GM23248 (cell line): ENCODE data around the gene CNTNAP4. TPM values are rescaled to one million over a fixed set of nuclear protein-coding genes. Genes with fewer than 3 reads are reported as not detected.

Source experiments
- DNase-seq: peaks from one replicate; pipeline ENCODE4 v3.0.0-alpha.2; 2015
- H2AFZ ChIP-seq: fragments of 200-600 bp; sonication (generic); 2 replicates; pipeline ENCODE4 v1.6.1; 2016; ENCODE audit warnings: antibody characterized with exemption
- H3F3A ChIP-seq: fragments of 200-600 bp; sonication (generic); 2 replicates; pipeline ENCODE4 v1.6.1; 2016; ENCODE audit warnings: mild to moderate bottlenecking, antibody characterized with exemption, mixed run types; ENCODE audit not compliant: insufficient read depth
- H3K27ac ChIP-seq: fragments of 200-600 bp; sonication (generic); 2 replicates; pipeline ENCODE4 v1.5.1; 2016; ENCODE audit warnings: mild to moderate bottlenecking
- H3K27me3 ChIP-seq: fragments of 200-600 bp; sonication (generic); replicated peaks from 2 replicates; pipeline ENCODE4 v1.6.1; 2016; ENCODE audit warnings: mild to moderate bottlenecking; ENCODE audit not compliant: insufficient read depth
- H3K36me3 ChIP-seq: fragments of 200-600 bp; sonication (generic); 2 replicates; pipeline ENCODE4 v1.6.1; 2016; ENCODE audit warnings: low read depth, mild to moderate bottlenecking
- H3K4me1 ChIP-seq: fragments of 200-600 bp; sonication (generic); 2 replicates; pipeline ENCODE4 v1.6.1; 2016; ENCODE audit warnings: mild to moderate bottlenecking; ENCODE audit not compliant: insufficient read depth
- H3K4me2 ChIP-seq: fragments of 200-600 bp; sonication (generic); one replicate; pipeline ENCODE4 v1.6.1; 2016; ENCODE audit warnings: mild to moderate bottlenecking; ENCODE audit not compliant: unreplicated experiment
- H3K4me3 ChIP-seq: fragments of 200-600 bp; sonication (generic); 2 replicates; pipeline ENCODE4 v1.5.1; 2016; ENCODE audit warnings: mild to moderate bottlenecking
- H3K79me2 ChIP-seq: fragments of 200-600 bp; sonication (generic); 2 replicates; pipeline ENCODE4 v1.6.1; 2016; ENCODE audit warnings: mild to moderate bottlenecking; ENCODE audit not compliant: insufficient read depth
- H3K9ac ChIP-seq: fragments of 200-600 bp; sonication (generic); 2 replicates; pipeline ENCODE4 v1.6.1; 2016; ENCODE audit warnings: mild to moderate bottlenecking
- H3K9me2 ChIP-seq: fragments of 200-600 bp; sonication (generic); 2 replicates; pipeline ENCODE4 v1.6.1; 2016; ENCODE audit warnings: mixed run types, mild to moderate bottlenecking, moderate library complexity; ENCODE audit not compliant: insufficient read depth
- H3K9me3 ChIP-seq: fragments of 200-600 bp; sonication (generic); one replicate; pipeline ENCODE4 v1.6.1; 2017; ENCODE audit warnings: low read depth
- H4K20me1 ChIP-seq: fragments of 200-600 bp; sonication (generic); 2 replicates; pipeline ENCODE4 v1.6.0; 2016; ENCODE audit not compliant: insufficient read depth
- EZH2 ChIP-seq: fragments of 200-600 bp; sonication (generic); IDR thresholded peaks from 2 replicates; pipeline ENCODE4 v1.6.1; 2018; ENCODE audit warnings: antibody characterized with exemption, mild to moderate bottlenecking; ENCODE audit not compliant: insufficient read depth, poor library complexity, severe bottlenecking
- EZH2phosphoT487 ChIP-seq: fragments of 200-600 bp; sonication (generic); IDR thresholded peaks from 2 replicates; pipeline ENCODE4 v1.6.1; 2018; ENCODE audit warnings: antibody characterized with exemption, moderate library complexity, mild to moderate bottlenecking, low read depth; ENCODE audit not compliant: insufficient read depth
- WGBS, 2 experiments: methylation state at CpG; one replicate each; pipeline ENCODE4 v1.1.6; 2015 to 2017; ENCODE audit warnings: low lambda C conversion rate in 2 of 2, low coverage in 1 of 2; ENCODE audit errors: missing lambda C conversion rate in 2 of 2; 5-methylcytosine and 5-hydroxymethylcytosine counted together
- in situ Hi-C: fragments of 300-500 bp; cut with MboI; formaldehyde crosslinking; loops from 2 replicates; pipeline ENCODE4 v1.15.0; 2020
- polyA plus RNA-seq: library from polyadenylated mRNA; unstranded; fragments of >200 nt; fragmentation: Nextera tagmentation; extraction: Ambion mirVana; gene quantifications from 2 replicates; pipeline ENCODE4 v1.2.1, GENCODE V29; 2016
- total RNA-seq: library from RNA; depleted of rRNA; stranded (reverse); fragments of >200 nt; shearing (Covaris generic); gene quantifications from 2 replicates; pipeline ENCODE4 v1.2.3, GENCODE V29; 2014

CNTNAP4 gene
- total and polyA plus RNA-seq, 2 experiments from 2014 or later: not detected

DNA sequence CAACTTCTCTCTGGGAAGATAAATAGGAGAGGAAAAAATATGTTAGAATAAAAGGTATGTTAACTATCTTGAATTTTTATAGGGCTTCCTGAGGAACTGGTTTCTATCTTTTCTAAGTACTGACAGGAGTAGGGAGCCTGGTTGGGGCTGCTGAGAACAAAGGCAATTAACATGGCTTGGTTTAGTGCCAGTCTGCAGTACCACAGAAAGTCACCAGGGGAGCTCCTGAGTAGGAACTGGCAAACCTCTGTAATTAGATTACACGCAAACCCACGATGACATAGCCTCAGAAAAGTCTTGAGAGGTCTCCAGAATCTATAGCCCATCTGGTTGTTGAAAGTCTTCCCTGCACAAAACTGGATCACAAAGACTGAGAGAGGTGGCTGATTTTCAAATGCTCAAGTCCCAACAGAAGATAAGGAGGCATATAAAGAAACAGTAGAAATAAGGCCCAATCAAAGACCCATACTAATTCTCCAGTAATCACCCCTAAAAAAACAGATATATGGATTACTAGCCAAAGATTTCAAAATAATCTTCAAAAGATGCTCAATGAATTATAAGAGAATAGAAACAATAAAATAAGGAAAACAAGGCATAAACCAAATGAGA is 11.7 kb upstream of the CNTNAP4 start:
- H3K4me2 ChIP-seq: no peak overlapping the region
- 7 to 12% methylated on average over 2 of the region's 2 CpGs for WGBS, 2 experiments

DNA sequence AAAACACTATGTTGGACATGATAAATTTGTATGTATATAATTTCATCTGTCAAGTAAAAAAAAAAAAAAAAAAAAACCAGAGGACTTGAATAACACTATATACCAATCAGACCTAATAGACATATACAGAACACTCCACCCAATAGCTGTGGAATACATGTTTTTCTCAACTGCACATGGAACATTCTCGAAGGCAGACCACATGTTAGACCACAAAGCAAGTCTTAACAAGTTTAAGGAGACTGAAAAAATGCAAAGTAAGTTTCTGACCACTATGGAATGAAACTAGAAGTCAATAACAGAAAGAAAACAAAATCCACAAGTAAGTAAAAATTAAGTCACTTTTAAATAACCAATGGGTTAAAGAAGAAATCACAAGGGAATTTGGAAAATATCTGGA is 8.4 kb upstream of the CNTNAP4 start:
- no peak for DNase-seq
- Histone ChIP-seq H4K20me1 (no peaks in the 10 kb centered on the region), H3K27ac (no peak overlapping the region), H3K27me3 (no peaks in the 10 kb centered on the region), H2AFZ (no peak overlapping the region), H3K79me2 (no peaks in the 10 kb centered on the region), H3K36me3 (no peaks in the 10 kb centered on the region), H3K9me3 (no peaks in the 10 kb centered on the region), H3K4me2 (no peak overlapping the region), H3K4me1 (no peaks in the 10 kb centered on the region), H3K9me2 (no peaks in the 10 kb centered on the region), H3K4me3 (no peak overlapping the region), H3K9ac (no peak overlapping the region), H3F3A (no peaks in the 10 kb centered on the region)
- 5% methylated on average over 1 of the region's 1 CpG for WGBS, 2 experiments
- in situ Hi-C loops: no loop called here
- TF ChIP-seq EZH2phosphoT487: no peak
- no peak for TF ChIP-seq EZH2

More for the DNA sequence above, 11.7 kb upstream of the CNTNAP4 start:
- Histone ChIP-seq H3K4me1 (no peaks in the 10 kb centered on the region), H3K27ac (no peak overlapping the region), H3K27me3 (no peaks in the 10 kb centered on the region), H2AFZ (no peak overlapping the region), H3K9ac (no peak overlapping the region), H3K9me2 (no peaks in the 10 kb centered on the region), H4K20me1 (no peaks in the 10 kb centered on the region), H3K79me2 (no peaks in the 10 kb centered on the region), H3K36me3 (no peaks in the 10 kb centered on the region), H3F3A (no peaks in the 10 kb centered on the region), H3K4me3 (no peak overlapping the region), H3K9me3 (no peaks in the 10 kb centered on the region)
- in situ Hi-C loops: no loop called here
- TF ChIP-seq EZH2: no peak
- TF ChIP-seq EZH2phosphoT487: no peak
- peak; percentile 1 for DNase-seq

DNA sequence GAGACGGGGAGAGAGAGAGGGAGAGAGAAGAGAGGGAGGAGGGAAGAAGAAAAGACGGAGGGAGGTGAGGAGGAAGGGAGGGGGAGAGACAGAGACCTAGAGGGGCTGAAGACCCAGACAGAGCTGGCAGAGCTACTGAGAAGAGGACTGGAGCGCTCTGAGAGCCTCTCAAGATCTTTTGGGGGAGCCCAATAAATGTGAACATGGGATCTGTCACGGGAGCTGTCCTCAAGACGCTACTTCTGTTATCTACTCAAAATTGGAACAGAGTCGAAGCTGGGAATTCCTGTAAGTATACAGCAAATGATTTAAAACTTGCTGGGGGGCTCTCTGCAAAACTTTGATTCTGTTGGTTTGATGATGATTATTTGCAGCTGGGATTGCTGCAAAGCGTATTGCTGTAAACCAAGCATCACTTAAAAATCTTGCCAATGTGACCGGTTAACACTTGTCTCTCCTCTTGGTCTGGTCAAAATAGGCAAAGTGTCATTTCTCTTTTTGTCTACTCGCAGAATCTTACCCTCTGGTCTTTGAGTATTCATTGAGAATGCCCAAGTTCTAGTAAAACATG is 344 bp downstream of the CNTNAP4 start:
- Histone ChIP-seq H3K36me3 (no peaks in the 10 kb centered on the region), H3K9me2 (no peaks in the 10 kb centered on the region), H3K4me1 (no peaks in the 10 kb centered on the region), H3F3A (no peaks in the 10 kb centered on the region), H3K4me3 (no peak overlapping the region), H3K9ac (no peak overlapping the region), H3K27me3 (no peaks in the 10 kb centered on the region), H3K79me2 (no peaks in the 10 kb centered on the region), H3K9me3 (no peaks in the 10 kb centered on the region), H3K27ac (no peak overlapping the region), H3K4me2 (no peak overlapping the region), H4K20me1 (no peaks in the 10 kb centered on the region), H2AFZ (no peak overlapping the region)
- TF ChIP-seq EZH2phosphoT487 (no peak), EZH2 (no peak)
- in situ Hi-C loops: no loop called here
- 2 to 5% methylated on average over 8 to 9 of the region's 9 CpGs for WGBS, 2 experiments
- DNase-seq: no peak

DNA sequence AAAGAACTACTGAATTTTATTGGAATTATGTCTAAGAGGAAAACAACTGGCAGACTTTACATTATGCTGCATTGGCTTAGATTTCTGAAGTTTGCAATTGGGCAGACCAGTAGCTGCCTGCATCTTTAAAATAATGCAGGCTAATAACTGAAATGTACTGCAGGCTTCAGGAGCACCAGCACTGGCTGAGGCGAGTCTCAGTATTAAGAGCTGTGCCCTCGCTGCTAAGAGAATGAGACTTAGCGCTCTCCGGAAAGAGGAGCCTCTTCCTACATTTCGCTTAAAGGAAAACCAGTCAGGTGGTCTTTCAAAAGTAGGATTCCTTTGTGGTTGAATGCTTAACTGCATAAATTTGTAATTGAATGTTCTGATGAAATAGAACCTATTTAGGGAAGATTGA is 885 bp downstream of the CNTNAP4 start:
- no peak overlapping the region for H3K9ac ChIP-seq
- H3K27me3 ChIP-seq: no peaks in the 10 kb centered on the region
- H3K9me2 ChIP-seq: no peaks in the 10 kb centered on the region
- DNase-seq: no peak
- H3K36me3 ChIP-seq: no peaks in the 10 kb centered on the region
- no peaks in the 10 kb centered on the region for H3K79me2 ChIP-seq
- no peak overlapping the region for H2AFZ ChIP-seq
- no peak overlapping the region for H3K4me2 ChIP-seq
- 1 to 2% methylated on average over 5 of the region's 5 CpGs for WGBS, 2 experiments
- no peak overlapping the region for H3K4me3 ChIP-seq
- H3K9me3 ChIP-seq: no peaks in the 10 kb centered on the region
- TF ChIP-seq EZH2phosphoT487 (no peak), EZH2 (no peak)
- in situ Hi-C loops: no loop called here
- no peaks in the 10 kb centered on the region for H3F3A ChIP-seq
- H4K20me1 ChIP-seq: no peaks in the 10 kb centered on the region
- no peak overlapping the region for H3K27ac ChIP-seq
- H3K4me1 ChIP-seq: no peaks in the 10 kb centered on the region
